GM23338 (cell line): ENCODE measurements around the gene EBF4.

ENCODE experiments used
- CTCF ChIP-seq, 2 experiments: fragments of 200-600 bp in 1 of 2; sonication (generic) in 1 of 2; conservative IDR thresholded peaks; 2 replicates each; pipeline versions ENCODE4 v1.5.1 to v1.6.1; 2016 to 2017; ENCODE audit warnings: antibody characterized with exemption in 2 of 2, low read depth in 2 of 2, mild to moderate bottlenecking in 2 of 2, moderate library complexity in 1 of 2
- EZH2 ChIP-seq: fragments of 200-600 bp; sonication (generic); IDR thresholded peaks from one replicate; pipeline ENCODE4 v1.8.0; 2017; ENCODE audit warnings: antibody characterized with exemption, mild to moderate bottlenecking, low read depth; ENCODE audit not compliant: unreplicated experiment
- EZH2phosphoT487 ChIP-seq: fragments of 200-600 bp; sonication (generic); IDR thresholded peaks from one replicate; pipeline ENCODE4 v1.8.1; 2018; ENCODE audit warnings: antibody characterized with exemption; ENCODE audit not compliant: unreplicated experiment
- NANOG ChIP-seq: IDR thresholded peaks from 2 replicates; pipeline ENCODE4 v1.6.1; 2016; ENCODE audit warnings: antibody characterized with exemption, borderline replicate concordance
- POLR2AphosphoS5 ChIP-seq: IDR thresholded peaks from 2 replicates; pipeline ENCODE4 v1.6.1; 2016; ENCODE audit warnings: antibody characterized with exemption, low read depth
- STAT1 ChIP-seq: IDR thresholded peaks from one replicate; pipeline ENCODE4 v1.6.1; 2016; ENCODE audit warnings: antibody characterized with exemption; ENCODE audit not compliant: unreplicated experiment

GRCh38 chr20:2754424-2754823, 61.8 kb downstream of the EBF4 start:
- TF ChIP-seq CTCF (conservative IDR thresholded peaks at IDR 0.05; ENCODE audit: low read depth in 2 of 2) = no peak
- TF ChIP-seq EZH2 = no peak
- TF ChIP-seq STAT1 = no peak
- TF ChIP-seq POLR2AphosphoS5 = no peak
- no peak for TF ChIP-seq EZH2phosphoT487
- TF ChIP-seq NANOG = no peak
